SK-N-MC (cell line): Measurements from ENCODE around the gene CLSTN1.

Experiments
- DNase-seq: peaks from one replicate; pipeline ENCODE4 v3.0.0-alpha.2; 2011; ENCODE audit warnings: low read depth, low spot score
- H3K27ac ChIP-seq: fragments of 200-600 bp; sonication (generic); 2 replicates; pipeline ENCODE4 v1.5.1; 2016; ENCODE audit warnings: mixed run types
- H3K36me3 ChIP-seq: fragments of 200-600 bp; sonication (generic); 2 replicates; pipeline ENCODE4 v1.6.1; 2017; ENCODE audit warnings: antibody characterized with exemption, low read length, mixed read lengths; ENCODE audit not compliant: insufficient read depth
- H3K4me3 ChIP-seq: fragments of 200-600 bp; sonication (generic); 2 replicates; pipeline ENCODE4 v1.5.1; 2016
- H3K9ac ChIP-seq: fragments of 200-600 bp; sonication (generic); 2 replicates; pipeline ENCODE4 v1.8.0; 2017; ENCODE audit warnings: mixed run types, mixed read lengths; ENCODE audit not compliant: insufficient read length
- H3K9me3 ChIP-seq: fragments of 200-600 bp; sonication (generic); 2 replicates; pipeline ENCODE4 v1.6.1; 2017; ENCODE audit warnings: low read depth, mild to moderate bottlenecking, antibody characterized with exemption, low read length, moderate library complexity, mixed read lengths
- EZH2 ChIP-seq: fragments of 200-600 bp; sonication (generic); IDR thresholded peaks from one replicate; pipeline ENCODE4 v1.6.1; 2017; ENCODE audit warnings: antibody characterized with exemption
- FOXP2 ChIP-seq: optimal IDR thresholded peaks from 2 replicates; pipeline ENCODE3; 2011; ENCODE audit warnings: mild to moderate bottlenecking, moderate library complexity; ENCODE audit not compliant: insufficient read depth; ENCODE audit errors: extremely low read length, control extremely low read depth
- POLR2AphosphoS5 ChIP-seq: IDR thresholded peaks from 2 replicates; pipeline ENCODE4 v1.6.1; 2012; ENCODE audit warnings: mild to moderate bottlenecking, low read depth, low read length, borderline replicate concordance

Gene CLSTN1

DNA sequence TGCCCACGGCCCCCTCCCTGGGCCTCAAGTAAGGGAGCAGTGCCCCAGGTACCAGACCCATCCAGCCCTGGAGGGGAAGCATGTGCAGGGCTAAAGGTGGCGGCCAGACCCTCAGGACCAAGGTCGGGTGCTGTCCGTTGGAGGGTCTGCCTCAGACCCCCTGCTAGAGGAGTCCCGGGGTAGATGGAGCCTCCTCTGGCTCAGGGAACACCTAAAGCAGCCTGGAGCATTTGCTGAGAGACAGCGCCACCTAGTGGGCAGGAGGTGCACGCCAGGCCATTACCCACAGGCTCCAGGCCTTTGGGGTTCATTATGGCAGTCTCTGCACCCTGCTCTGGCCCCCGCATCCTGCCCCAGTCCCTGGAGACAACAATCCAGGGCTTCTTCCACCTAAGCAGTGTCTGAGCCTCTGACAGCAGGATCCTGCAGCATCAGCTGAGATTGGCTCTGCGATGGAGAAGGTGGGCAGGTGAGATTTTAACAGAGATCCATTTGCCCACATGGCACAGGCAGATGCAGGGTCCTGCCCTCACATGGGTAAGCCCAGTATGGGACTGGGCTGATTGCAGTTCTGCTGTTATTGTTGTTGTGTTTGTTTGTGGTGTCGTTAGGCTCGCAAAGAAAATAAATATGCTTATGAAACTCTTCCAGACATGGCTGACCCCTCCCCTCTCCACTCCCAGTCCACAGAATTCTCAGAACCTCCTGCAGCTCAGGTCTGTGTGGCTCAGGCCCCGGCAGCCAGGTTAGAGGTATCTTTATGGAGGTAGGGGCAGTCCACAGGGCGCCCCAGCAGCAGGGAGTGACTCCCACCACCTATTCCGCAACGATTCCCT, 43.9 kb upstream of the CLSTN1 start:
- DNase-seq: no peak
- Histone ChIP-seq H3K9ac (no peak overlapping the region), H3K4me3 (no peak overlapping the region), H3K36me3 (no peaks in the 10 kb centered on the region), H3K9me3 (no peaks in the 10 kb centered on the region), H3K27ac (no peak overlapping the region)
- no peak for TF ChIP-seq FOXP2
- no peak for TF ChIP-seq EZH2
- TF ChIP-seq POLR2AphosphoS5: no peak

DNA sequence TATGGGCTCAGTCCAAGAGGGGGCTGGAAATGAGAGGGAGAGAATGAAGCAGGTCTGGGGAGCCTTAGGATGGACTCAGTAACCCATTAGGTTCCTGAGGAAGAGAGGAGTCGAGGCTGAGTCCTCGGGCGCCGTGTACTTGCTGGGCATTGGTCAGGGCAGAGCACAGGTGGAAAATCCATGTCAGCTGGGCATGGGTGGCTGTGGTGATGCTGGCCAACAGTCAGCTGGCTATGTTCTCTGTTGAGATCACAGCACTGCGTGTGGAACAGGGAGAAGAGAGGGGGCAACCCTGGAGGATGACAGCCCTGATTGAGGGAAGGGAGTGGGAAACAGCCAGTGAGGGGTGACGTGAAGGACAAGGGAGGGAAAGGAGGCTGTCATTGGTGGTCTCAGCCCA, 43.1 kb upstream of the CLSTN1 start:
- no peak for TF ChIP-seq EZH2
- no peak for TF ChIP-seq FOXP2
- no peak for TF ChIP-seq POLR2AphosphoS5
- Histone ChIP-seq H3K9me3 (no peaks in the 10 kb centered on the region), H3K9ac (no peak overlapping the region), H3K36me3 (no peaks in the 10 kb centered on the region), H3K4me3 (no peak overlapping the region), H3K27ac (no peak overlapping the region)
- DNase-seq: no peak

DNA sequence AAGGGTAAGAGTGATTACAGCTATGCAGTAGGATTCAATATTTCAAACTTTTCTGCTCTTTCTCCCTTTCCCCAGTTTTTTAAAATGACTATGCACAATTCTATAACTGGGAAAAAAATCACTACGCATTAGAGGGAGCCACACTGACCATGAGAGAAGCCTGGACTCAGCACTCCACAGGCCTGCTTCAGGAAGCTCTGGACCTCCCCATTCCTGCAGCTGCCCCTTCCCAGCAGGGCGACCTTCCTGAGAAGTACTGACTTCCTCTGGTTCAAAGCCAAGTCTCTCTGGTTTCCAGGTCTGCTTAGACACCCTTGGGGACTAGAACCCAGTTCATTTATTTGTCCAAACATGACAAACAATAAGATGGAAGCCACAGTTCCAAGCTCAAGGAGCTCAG, 42.0 kb upstream of the CLSTN1 start:
- H3K4me3 ChIP-seq: no peak overlapping the region
- H3K27ac ChIP-seq: no peak overlapping the region
- TF ChIP-seq EZH2: no peak
- no peak for DNase-seq
- no peak overlapping the region for H3K9ac ChIP-seq
- H3K36me3 ChIP-seq: no peaks in the 10 kb centered on the region
- H3K9me3 ChIP-seq: no peaks in the 10 kb centered on the region

DNA sequence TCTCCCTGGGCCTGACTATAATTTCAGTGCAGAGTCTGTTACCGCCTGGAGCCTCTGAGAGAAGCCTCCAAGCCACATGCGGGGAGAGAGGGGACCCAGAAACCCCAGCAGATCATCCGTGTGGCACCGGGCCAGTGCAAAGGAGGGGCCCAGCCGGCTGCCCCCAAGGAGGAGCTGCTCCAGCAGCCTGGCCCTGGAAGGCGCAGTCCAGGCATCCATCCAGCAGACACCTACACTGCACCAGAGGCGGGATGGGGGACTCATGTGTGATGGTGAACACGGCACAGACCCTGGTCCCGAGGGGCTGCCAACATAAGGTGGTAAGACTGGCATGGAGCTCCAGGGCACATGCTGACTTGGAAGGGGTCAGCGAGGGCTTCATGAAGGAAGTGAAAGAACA, 39.6 kb upstream of the CLSTN1 start:
- no peak for DNase-seq
- no peaks in the 10 kb centered on the region for H3K36me3 ChIP-seq
- no peak overlapping the region for H3K4me3 ChIP-seq
- no peaks in the 10 kb centered on the region for H3K9me3 ChIP-seq
- TF ChIP-seq EZH2 (no peak), POLR2AphosphoS5 (no peak), FOXP2 (no peak)
- H3K9ac ChIP-seq: no peak overlapping the region
- no peak overlapping the region for H3K27ac ChIP-seq

DNA sequence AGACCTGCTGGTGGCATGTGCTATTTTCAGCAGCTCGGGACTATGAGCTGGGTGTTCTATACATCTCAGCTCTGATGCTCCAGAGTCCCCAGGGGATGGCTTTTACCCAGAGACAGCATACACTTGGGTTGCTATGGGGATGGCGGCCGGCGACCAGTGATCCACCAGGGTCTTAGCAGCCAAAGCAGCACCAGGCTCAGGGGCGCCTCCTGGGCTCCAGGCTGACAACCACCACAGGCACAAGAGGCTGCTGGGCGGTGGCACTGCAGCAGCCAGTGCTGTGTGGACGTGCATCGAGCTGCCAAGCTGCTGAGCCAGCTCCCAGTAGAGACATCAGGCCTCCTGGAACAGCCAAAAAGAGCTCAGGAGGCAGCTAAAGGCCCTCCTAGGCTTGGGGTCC, 37.6 kb upstream of the CLSTN1 start:
- no peak for DNase-seq
- no peak for TF ChIP-seq FOXP2
- TF ChIP-seq EZH2: no peak
- TF ChIP-seq POLR2AphosphoS5: no peak
- Histone ChIP-seq H3K27ac (no peak overlapping the region), H3K36me3 (no peaks in the 10 kb centered on the region), H3K9ac (no peak overlapping the region), H3K4me3 (no peak overlapping the region), H3K9me3 (no peaks in the 10 kb centered on the region)

DNA sequence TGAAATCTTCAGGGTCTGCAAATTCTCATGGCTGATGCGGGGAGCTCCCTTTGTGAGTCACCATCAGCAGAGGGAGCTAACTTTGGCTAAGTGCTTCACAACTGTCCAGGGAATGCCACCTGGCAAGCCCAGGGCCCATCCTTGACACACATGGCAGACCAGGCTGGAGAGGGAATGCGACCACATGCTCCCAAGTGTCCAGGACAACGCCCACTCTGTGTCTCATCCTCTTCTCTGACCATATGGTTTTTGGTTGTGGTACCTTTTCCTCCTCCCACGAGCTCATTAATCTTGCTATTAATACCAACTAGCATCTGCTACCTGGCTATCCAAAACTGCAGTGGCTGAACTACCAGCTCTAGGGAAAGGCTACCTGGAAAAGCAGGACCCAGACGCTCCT, 37.1 kb upstream of the CLSTN1 start:
- Histone ChIP-seq H3K9me3 (no peaks in the 10 kb centered on the region), H3K27ac (no peak overlapping the region), H3K4me3 (no peak overlapping the region), H3K36me3 (no peaks in the 10 kb centered on the region), H3K9ac (no peak overlapping the region)
- DNase-seq: no peak
- TF ChIP-seq EZH2 (no peak), POLR2AphosphoS5 (no peak), FOXP2 (no peak)

DNA sequence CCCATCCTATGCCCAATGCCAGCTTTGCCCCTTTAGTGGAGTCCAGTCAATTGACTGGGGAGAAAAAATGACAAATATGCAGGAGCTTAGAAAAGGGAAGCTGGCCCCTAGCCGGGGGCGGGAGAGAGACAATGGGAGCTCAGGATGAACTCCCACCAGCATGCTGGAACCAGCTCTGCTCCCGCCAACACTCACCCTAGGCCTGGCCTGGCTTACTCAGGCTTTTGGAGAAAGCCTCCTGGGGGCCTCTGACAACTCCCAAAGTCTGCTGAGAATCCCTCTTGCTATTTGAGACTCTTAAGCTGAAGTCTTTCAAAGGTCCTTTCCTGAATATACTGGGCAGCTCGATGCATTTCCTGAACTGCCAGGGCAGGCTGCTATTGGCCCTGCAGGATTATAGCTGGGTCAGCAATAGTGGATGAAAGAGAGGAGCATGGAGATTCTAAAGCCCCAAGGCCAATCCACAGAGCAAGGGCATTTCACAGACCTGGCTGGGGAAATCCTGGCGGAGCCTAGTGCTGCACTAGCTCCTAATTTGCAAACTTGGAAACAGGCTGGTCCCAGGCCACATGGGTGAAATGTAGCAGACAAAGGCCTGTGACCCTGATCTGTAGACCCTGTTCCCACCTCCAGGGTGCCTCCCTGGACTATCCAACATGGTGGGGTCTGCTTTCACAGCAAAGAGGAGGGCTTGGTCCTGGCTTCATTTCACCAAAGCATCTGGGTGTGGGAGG, 35.7 kb upstream of the CLSTN1 start:
- Histone ChIP-seq H3K27ac (no peak overlapping the region), H3K9me3 (no peaks in the 10 kb centered on the region), H3K9ac (no peak overlapping the region), H3K36me3 (no peaks in the 10 kb centered on the region), H3K4me3 (no peak overlapping the region)
- no peak for TF ChIP-seq POLR2AphosphoS5
- no peak for TF ChIP-seq FOXP2
- TF ChIP-seq EZH2: no peak
- no peak for DNase-seq

DNA sequence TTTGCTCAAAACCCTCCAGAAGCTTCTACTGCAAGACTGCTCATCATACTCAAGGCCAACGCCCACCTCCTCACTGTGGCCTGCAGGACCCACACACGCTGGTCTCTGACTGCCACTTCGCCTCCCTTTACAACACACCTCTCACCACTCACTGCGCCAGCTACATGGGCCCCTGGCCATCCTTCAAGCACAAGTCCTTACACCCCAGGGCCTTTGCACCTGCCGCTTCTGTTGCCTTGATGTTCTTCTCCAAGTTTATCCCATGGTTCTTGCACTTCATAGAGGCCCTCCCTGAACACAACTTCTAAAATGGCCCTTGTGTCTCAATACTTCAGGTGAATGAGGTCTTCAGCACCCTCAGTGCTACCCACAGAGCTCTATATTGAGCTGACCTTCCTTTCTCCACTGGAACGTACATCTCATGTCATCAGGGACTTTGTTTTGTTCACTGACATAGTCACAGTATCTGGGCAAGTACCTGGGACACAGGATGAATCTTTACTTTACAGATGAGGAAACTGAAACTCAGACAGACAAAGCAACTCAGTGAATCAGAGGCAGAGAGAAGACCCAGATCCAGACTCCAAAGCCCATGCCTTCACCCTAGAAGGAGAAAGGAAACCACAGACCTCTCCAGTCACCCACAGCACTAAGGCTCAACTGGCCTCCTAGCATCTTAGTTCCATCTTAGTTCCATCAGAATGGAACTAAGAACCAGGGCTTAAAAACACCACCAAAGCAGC, 34.7 kb upstream of the CLSTN1 start:
- TF ChIP-seq FOXP2: no peak
- TF ChIP-seq EZH2: no peak
- TF ChIP-seq POLR2AphosphoS5: no peak
- no peak overlapping the region for H3K27ac ChIP-seq
- no peak overlapping the region for H3K4me3 ChIP-seq

More for the DNA sequence above, 34.7 kb upstream of the CLSTN1 start:
- no peaks in the 10 kb centered on the region for H3K9me3 ChIP-seq
- no peak for DNase-seq
- no peak overlapping the region for H3K9ac ChIP-seq
- no peaks in the 10 kb centered on the region for H3K36me3 ChIP-seq
